Gastroesophageal sphincter (tissue), 4 donors: ENCODE data around the gene GOSR2. TPM values are rescaled to one million over a fixed set of nuclear protein-coding genes. Genes with fewer than 3 reads are reported as not detected.

Experiments
- ATAC-seq: fragments of 150-250 bp; one replicate; pipeline ENCODE4 v1.9.1; 2016; ENCODE audit warnings: mild to moderate bottlenecking, moderate library complexity
- H3K27ac ChIP-seq, 4 donors: fragments of 200-600 bp; sonication (generic) in 3 of 4; 1 replicate in 3 of 4; 2 replicates in 1 of 4; pipeline ENCODE4 v1.5.1; 2016 to 2019
- H3K27me3 ChIP-seq: fragments of 200-600 bp; sonication (generic); one replicate; pipeline ENCODE4 v1.5.1; 2019
- H3K36me3 ChIP-seq, 2 donors: fragments of 200-600 bp; sonication (generic); one replicate each; pipeline ENCODE4 v1.5.1; 2019; ENCODE audit warnings: control low read depth in 1 of 2
- H3K4me1 ChIP-seq, 3 donors: fragments of 200-600 bp; sonication (generic); 1 replicate in 2 of 3; 2 replicates in 1 of 3; pipeline ENCODE4 v1.5.1; 2016 to 2019; ENCODE audit warnings: control low read depth in 2 of 3
- H3K4me3 ChIP-seq, 2 donors: fragments of 200-600 bp; sonication (generic); one replicate each; pipeline ENCODE4 v1.5.1; 2019; ENCODE audit warnings: mild to moderate bottlenecking in 1 of 2, moderate library complexity in 1 of 2
- H3K9me3 ChIP-seq, 3 donors: fragments of 200-600 bp; sonication (generic); one replicate each; pipeline ENCODE4 v1.5.1; 2017 to 2019; ENCODE audit warnings: control low read depth in 2 of 3
- EP300 ChIP-seq: sonication (generic); formaldehyde crosslinking; IDR thresholded peaks from one replicate; pipeline ENCODE4 v1.6.1; 2017; ENCODE audit warnings: antibody characterized with exemption, mild to moderate bottlenecking
- POLR2A ChIP-seq, 2 donors: fragments of 450-650 bp; IDR thresholded peaks; one replicate each; pipeline ENCODE4 v1.6.1; 2017; ENCODE audit warnings: antibody characterized with exemption in 2 of 2, mild to moderate bottlenecking in 2 of 2, moderate library complexity in 1 of 2
- POLR2AphosphoS5 ChIP-seq: sonication (generic); formaldehyde crosslinking; IDR thresholded peaks from one replicate; pipeline ENCODE4 v1.6.1; 2017; ENCODE audit warnings: antibody characterized with exemption
- WGBS, 2 donors: methylation state at CpG; one replicate each; pipeline ENCODE4 v1.1.5; 2018; ENCODE audit warnings: low coverage in 1 of 2; 5-methylcytosine and 5-hydroxymethylcytosine counted together
- total RNA-seq, 4 donors: library from RNA; depleted of rRNA; stranded (reverse); fragments of >200 nt; gene quantifications; one replicate each; pipeline ENCODE4 v1.1.0, GENCODE V29; 2016
- TF ChIP-seq, protein P1 (sequence below), 4 experiments: fragments of 200-600 bp in 2 of 4; fragments of 450-650 bp in 2 of 4; sonication (generic) in 1 of 4; IDR thresholded peaks; one replicate each; pipeline ENCODE4 v1.5.1; 2017 to 2019; ENCODE audit warnings: antibody characterized with exemption in 4 of 4, mild to moderate bottlenecking in 2 of 4, moderate library complexity in 2 of 4

GOSR2 gene
- total RNA-seq, 4 donors from 2014 or later: 37.8 to 53.1 (median 45.5) TPM

DNA sequence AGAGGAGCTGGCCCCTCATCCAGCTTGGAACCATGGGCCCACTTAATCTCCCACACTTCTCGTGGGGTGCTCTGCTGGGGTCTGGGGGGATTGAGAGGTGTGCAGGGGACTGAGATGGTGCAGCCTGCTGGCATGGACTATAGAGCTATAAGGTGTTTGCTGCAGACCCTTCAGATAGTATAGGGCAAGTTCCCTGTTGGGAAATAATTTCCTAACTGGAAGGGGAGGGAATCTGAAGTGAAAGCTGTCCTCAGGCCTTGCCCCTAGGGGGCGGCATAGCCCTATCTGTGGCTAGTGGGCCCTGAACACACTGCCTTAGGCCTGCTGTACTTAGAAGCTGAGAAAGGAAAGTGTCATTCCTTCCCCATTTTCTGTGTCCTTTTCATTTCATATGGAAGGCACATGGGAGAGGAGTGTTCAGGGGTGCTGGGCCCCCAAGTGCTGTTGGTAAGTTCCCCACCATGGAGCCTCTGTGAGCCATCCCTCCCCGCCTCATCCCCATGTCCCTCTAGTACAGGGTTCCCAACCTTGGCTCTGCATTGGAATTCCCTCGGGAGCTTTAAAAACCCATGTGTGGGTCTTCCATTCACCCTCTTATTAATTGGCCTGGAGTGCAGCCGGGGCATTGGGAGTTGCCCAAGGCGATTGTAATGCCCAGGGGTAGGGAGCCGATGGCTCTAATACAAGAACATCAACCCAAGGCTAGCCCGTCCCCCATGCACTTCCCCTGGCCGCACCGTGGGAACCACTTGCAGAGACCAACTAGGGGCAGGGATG is 19.7 kb downstream of the GOSR2 start:
- WGBS, 2 donors: 23 to 61% methylated on average over 4 of the region's 10 CpGs
- no peaks in the 10 kb centered on the region for H3K27me3 ChIP-seq
- peaks cover 0 to 40% of the 10 kb centered on the region in 2 donors for H3K36me3 ChIP-seq
- no peaks in the 10 kb centered on the region for H3K9me3 ChIP-seq
- no peak for TF ChIP-seq POLR2A (IDR thresholded peaks at IDR 0.05)
- TF ChIP-seq EP300: no peak
- TF ChIP-seq, protein P1, sequence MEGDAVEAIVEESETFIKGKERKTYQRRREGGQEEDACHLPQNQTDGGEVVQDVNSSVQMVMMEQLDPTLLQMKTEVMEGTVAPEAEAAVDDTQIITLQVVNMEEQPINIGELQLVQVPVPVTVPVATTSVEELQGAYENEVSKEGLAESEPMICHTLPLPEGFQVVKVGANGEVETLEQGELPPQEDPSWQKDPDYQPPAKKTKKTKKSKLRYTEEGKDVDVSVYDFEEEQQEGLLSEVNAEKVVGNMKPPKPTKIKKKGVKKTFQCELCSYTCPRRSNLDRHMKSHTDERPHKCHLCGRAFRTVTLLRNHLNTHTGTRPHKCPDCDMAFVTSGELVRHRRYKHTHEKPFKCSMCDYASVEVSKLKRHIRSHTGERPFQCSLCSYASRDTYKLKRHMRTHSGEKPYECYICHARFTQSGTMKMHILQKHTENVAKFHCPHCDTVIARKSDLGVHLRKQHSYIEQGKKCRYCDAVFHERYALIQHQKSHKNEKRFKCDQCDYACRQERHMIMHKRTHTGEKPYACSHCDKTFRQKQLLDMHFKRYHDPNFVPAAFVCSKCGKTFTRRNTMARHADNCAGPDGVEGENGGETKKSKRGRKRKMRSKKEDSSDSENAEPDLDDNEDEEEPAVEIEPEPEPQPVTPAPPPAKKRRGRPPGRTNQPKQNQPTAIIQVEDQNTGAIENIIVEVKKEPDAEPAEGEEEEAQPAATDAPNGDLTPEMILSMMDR (IDR thresholded peaks at IDR 0.05): peak in 3 of 4 experiments; percentile 49 to 79 (median 70)
- peak; percentile 73 for ATAC-seq
- peaks cover 0 to 26% (median 9%) of the 10 kb centered on the region in 3 donors for H3K4me1 ChIP-seq
- no peak overlapping the region for H3K27ac ChIP-seq
- no peak overlapping the region for H3K4me3 ChIP-seq

DNA sequence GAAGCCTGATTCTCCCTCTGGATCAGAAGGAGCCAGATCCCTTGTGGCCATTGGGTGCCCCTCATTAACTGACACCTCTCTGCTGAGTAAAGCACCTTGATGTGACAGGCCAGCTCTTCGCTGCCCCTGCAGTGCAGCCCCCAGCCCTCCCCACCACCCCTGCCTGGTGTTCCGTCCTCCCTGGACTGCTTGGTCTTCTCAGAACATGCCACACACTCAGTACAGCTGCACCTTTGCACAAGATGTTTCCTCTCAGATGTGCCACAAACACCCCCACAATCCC is 20.2 kb downstream of the GOSR2 start:
- TF ChIP-seq POLR2A (IDR thresholded peaks at IDR 0.05) (no peak), EP300 (no peak), POLR2AphosphoS5 (no peak)
- TF ChIP-seq, protein P1 (IDR thresholded peaks at IDR 0.05): no peak
- Histone ChIP-seq H3K36me3 (peaks cover 0 to 34% of the 10 kb centered on the region in 2 donors), H3K9me3 (no peaks in the 10 kb centered on the region), H3K4me1 (peaks cover 0 to 26% (median 9%) of the 10 kb centered on the region in 3 donors), H3K27me3 (no peaks in the 10 kb centered on the region), H3K4me3 (no peak overlapping the region), H3K27ac (no peak overlapping the region)
- no peak for ATAC-seq
- WGBS, 2 donors: 67% methylated on average over 1 of the region's 2 CpGs; no CpG with 5 or more reads in 1 of the 2 donors

DNA sequence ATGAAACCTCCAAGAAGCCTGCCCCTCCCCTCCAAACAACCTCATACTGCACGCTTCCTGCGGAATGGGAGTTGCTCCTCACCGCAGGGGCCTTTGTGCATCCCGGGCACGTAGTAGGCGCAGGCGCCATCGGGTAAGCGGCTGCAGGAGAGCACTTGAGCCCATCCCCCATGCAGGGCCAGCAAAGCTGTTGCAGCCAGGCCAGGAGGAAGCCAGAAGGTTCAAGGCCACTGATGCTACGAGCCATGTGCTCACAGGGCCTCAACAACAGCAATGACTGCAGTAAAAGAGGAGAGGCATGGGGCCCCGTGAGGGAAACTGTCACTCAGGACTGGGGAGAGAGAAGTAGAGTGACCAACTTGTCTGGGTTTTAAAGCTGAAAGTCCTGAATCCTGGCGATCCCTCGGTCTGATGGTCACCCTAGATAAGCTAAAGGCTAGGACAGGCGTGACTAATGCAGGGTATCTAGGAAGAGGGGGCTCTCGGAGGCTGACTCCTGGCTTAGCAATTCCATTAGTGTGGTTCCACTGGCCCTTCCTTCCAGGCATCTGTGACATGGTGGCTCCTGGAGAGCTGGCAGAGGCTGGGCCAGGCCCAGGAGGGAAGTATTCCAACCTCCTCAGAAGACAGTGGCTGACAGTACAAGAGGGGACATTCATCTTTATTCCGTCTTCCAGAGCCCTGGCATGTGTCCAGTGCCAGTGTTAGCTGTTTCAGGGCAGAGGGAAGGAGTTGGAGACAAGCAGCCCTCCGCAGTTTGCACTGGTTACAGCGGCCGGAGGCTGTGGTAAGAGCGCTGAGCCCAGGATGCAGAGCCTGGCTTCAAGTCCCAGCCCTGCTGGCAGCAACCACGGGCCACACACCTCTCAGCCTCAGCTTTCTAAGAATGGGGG is 20.8 kb downstream of the GOSR2 start:
- TF ChIP-seq EP300 (no peak), POLR2A (IDR thresholded peaks at IDR 0.05) (no peak), POLR2AphosphoS5 (no peak)
- TF ChIP-seq, protein P1 (IDR thresholded peaks at IDR 0.05): no peak

DNA sequence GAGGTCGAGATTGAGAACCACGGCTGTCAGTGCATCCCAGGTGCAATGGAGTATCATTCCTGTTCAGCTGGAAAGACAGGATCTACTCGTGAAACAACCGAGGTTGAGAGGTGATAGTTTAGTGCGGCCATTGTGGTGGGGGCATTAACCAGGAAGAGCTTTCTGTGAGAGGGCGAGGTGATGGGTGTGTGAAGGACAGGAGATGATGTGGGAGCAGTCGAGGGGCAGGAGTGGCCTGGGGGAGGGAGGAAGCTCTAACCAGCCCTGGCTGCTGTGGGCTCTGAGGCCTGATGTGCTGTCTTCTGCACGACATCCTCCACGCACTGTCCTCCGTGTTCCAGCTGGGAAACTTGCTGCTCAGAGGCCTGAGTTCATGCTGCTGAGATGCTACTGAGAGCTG is 22.0 kb downstream of the GOSR2 start:
- 40 to 42% methylated on average over 4 to 10 of the region's 10 CpGs for WGBS, 2 donors
- H3K27me3 ChIP-seq: no peaks in the 10 kb centered on the region
- no peak for ATAC-seq
- H3K36me3 ChIP-seq: peaks cover 0 to 34% of the 10 kb centered on the region in 2 donors
- TF ChIP-seq POLR2A (IDR thresholded peaks at IDR 0.05) (no peak), EP300 (no peak), POLR2AphosphoS5 (no peak)
- TF ChIP-seq, protein P1 (IDR thresholded peaks at IDR 0.05): no peak
- H3K4me1 ChIP-seq: peaks cover 0 to 26% (median 9%) of the 10 kb centered on the region in 3 donors
- H3K27ac ChIP-seq: no peak overlapping the region
- H3K9me3 ChIP-seq: no peaks in the 10 kb centered on the region
- no peak overlapping the region for H3K4me3 ChIP-seq

More for the DNA sequence above, 20.8 kb downstream of the GOSR2 start:
- H3K27ac ChIP-seq: no peak overlapping the region
- WGBS, 2 donors: 13 to 60% methylated on average over 2 to 7 of the region's 21 CpGs
- H3K4me1 ChIP-seq: peaks cover 0 to 26% (median 9%) of the 10 kb centered on the region in 3 donors
- H3K36me3 ChIP-seq: peaks cover 0 to 34% of the 10 kb centered on the region in 2 donors
- no peaks in the 10 kb centered on the region for H3K9me3 ChIP-seq
- no peak overlapping the region for H3K4me3 ChIP-seq
- no peak for ATAC-seq
- no peaks in the 10 kb centered on the region for H3K27me3 ChIP-seq
